GM12878 (cell line): Measurements from ENCODE around the gene ERG. TPM values are rescaled to one million over a fixed set of nuclear protein-coding genes. Genes with fewer than 3 reads are reported as not detected.

Source experiments
- ATAC-seq: fragments of 200-7000 bp; cut with Tn5 transposase; 3 replicates; pipeline ENCODE4 v1.9.1; 2020; ENCODE audit warnings: mild to moderate bottlenecking, moderate library complexity
- BruUV-seq: library from RNA; stranded (reverse); fragments of 400-500 nt; replicated peaks from 2 replicates; lab custom pipeline; 2021; lab: Mats Ljungman, UMichigan
- CTCF ChIA-PET: fragments of 300-600 bp; sonication (Branson Sonifier 250); formaldehyde crosslinking; extraction: SDS; loops from one replicate; lab custom pipeline; 2021; ENCODE audit warnings: inconsistent platforms; lab: Yijun Ruan, JAX
- POLR2A ChIA-PET: fragments of 350-600 bp; formaldehyde crosslinking; extraction: SDS; loops from one replicate; lab custom pipeline; 2021; ENCODE audit warnings: inconsistent platforms; lab: Charles Lee
- RAD21 ChIA-PET: fragments of 300-600 bp; sonication (Branson Sonifier 250); formaldehyde crosslinking; loops from one replicate; lab custom pipeline; 2023; ENCODE audit warnings: antibody characterized with exemption; ENCODE audit not compliant: unreplicated experiment; lab: Charles Lee
- SMC1A ChIA-PET: fragments of 300-600 bp; sonication (Branson Sonifier 250); formaldehyde crosslinking; loops from one replicate; lab custom pipeline; 2023; ENCODE audit not compliant: unreplicated experiment, uncharacterized antibody; lab: Charles Lee
- DNase-seq: peaks from one replicate; pipeline ENCODE4 v3.0.0-alpha.2; 2011; ENCODE audit warnings: low read depth, low spot score
- FAIRE-seq: peaks from 3 replicates; lab custom pipeline; 2011; peaks lifted over from hg19 to GRCh38; lab: Jason Lieb, UNC
- H2AFZ ChIP-seq: 2 replicates; pipeline ENCODE4 v1.6.0; 2011; ENCODE audit warnings: low read depth, low read length, control low read depth; ENCODE audit not compliant: control insufficient read depth
- H3K27ac ChIP-seq: 2 replicates; pipeline ENCODE4 v1.5.1; 2011; ENCODE audit warnings: control low read depth; ENCODE audit not compliant: control insufficient read depth, insufficient read depth
- H3K27me3 ChIP-seq, 2 experiments: replicated peaks in 1 of 2; 2 replicates each; pipeline versions ENCODE4 v1.6.0 to v1.6.1; 2011; ENCODE audit warnings: low read length in 1 of 2; ENCODE audit not compliant: control insufficient read depth in 2 of 2, insufficient read depth in 2 of 2
- H3K36me3 ChIP-seq, 2 experiments: 2 replicates each; pipeline ENCODE4 v1.5.1; 2011; ENCODE audit warnings: low read length in 1 of 2; ENCODE audit not compliant: control insufficient read depth in 2 of 2, insufficient read depth in 2 of 2
- H3K4me1 ChIP-seq: 2 replicates; pipeline ENCODE4 v1.6.1; 2011; ENCODE audit warnings: mild to moderate bottlenecking, low read length, moderate library complexity, mixed read lengths; ENCODE audit not compliant: control insufficient read depth, insufficient read depth
- H3K4me2 ChIP-seq: 2 replicates; pipeline ENCODE4 v1.6.0; 2011; ENCODE audit warnings: control low read depth; ENCODE audit not compliant: control insufficient read depth, insufficient read depth
- H3K4me3 ChIP-seq: fragments of 200-600 bp; sonication (generic); 2 replicates; pipeline ENCODE4 v1.5.1; 2016
- H3K79me2 ChIP-seq: 2 replicates; pipeline ENCODE4 v1.6.0; 2011; ENCODE audit warnings: low read length; ENCODE audit not compliant: control insufficient read depth, insufficient read depth
- H3K9ac ChIP-seq: 2 replicates; pipeline ENCODE4 v1.8.0; 2011; ENCODE audit warnings: low read length, control low read depth, mixed read lengths; ENCODE audit not compliant: control insufficient read depth, insufficient read depth
- H3K9me3 ChIP-seq: replicated peaks from 3 replicates; pipeline ENCODE4 v1.5.1; 2011; ENCODE audit warnings: mild to moderate bottlenecking, low read length; ENCODE audit not compliant: control insufficient read depth, insufficient read depth
- H4K20me1 ChIP-seq: 2 replicates; pipeline ENCODE4 v1.6.0; 2011; ENCODE audit not compliant: control insufficient read depth, insufficient read depth
- ATF2 ChIP-seq: IDR thresholded peaks from 2 replicates; pipeline ENCODE4 v1.6.1; 2012; ENCODE audit warnings: low read length, inconsistent platforms
- E2F4 ChIP-seq: IDR thresholded peaks from 2 replicates; pipeline ENCODE4 v1.6.1; 2012; ENCODE audit warnings: low read depth, low read length, improper control_type of control experiment
- MXI1 ChIP-seq: fragments of 150-350 bp; IDR thresholded peaks from 2 replicates; pipeline ENCODE4 v1.6.1; 2011; ENCODE audit warnings: low read depth, mild to moderate bottlenecking, inconsistent platforms, low read length, improper control_type of control experiment
- SMAD5 ChIP-seq: IDR thresholded peaks from 2 replicates; pipeline ENCODE4 v1.6.1; 2016; ENCODE audit warnings: antibody characterized with exemption, low read depth
- SMC3 ChIP-seq: IDR thresholded peaks from 2 replicates; pipeline ENCODE4 v1.6.1; 2011; ENCODE audit warnings: low read length, improper control_type of control experiment, borderline replicate concordance
- SREBF2 ChIP-seq: IDR thresholded peaks from 2 replicates; pipeline ENCODE4 v1.6.1; 2012; ENCODE audit warnings: mild to moderate bottlenecking, low read length
- SUPT20H ChIP-seq: IDR thresholded peaks from 2 replicates; pipeline ENCODE4 v1.6.1; 2011; ENCODE audit warnings: low read depth, mild to moderate bottlenecking, low read length, moderate library complexity, borderline replicate concordance; ENCODE audit not compliant: control insufficient read depth
- ZNF592 ChIP-seq: fragments of 450-650 bp; IDR thresholded peaks from 2 replicates; pipeline ENCODE4 v1.6.1; 2017; ENCODE audit warnings: mild to moderate bottlenecking, moderate library complexity
- ZNF687 ChIP-seq: fragments of 450-650 bp; IDR thresholded peaks from 2 replicates; pipeline ENCODE4 v1.6.1; 2017; ENCODE audit warnings: mild to moderate bottlenecking, moderate library complexity
- ZZZ3 ChIP-seq: IDR thresholded peaks from 2 replicates; pipeline ENCODE4 v1.6.1; 2011; ENCODE audit warnings: low read depth; ENCODE audit not compliant: control insufficient read depth, insufficient read length
- WGBS: methylation state at CpG from one replicate; pipeline ENCODE4 v1.1.6; 2016; ENCODE audit warnings: low lambda C conversion rate; ENCODE audit not compliant: insufficient replicate concordance, insufficient coverage; ENCODE audit errors: missing lambda C conversion rate; 5-methylcytosine and 5-hydroxymethylcytosine counted together
- in situ Hi-C: fragments of 300-500 bp; cut with MboI; formaldehyde crosslinking; loops from 9 replicates; pipeline ENCODE4 v1.14.3; 2018; ENCODE audit warnings: mixed read lengths
- intact Hi-C: fragments of 100-400 bp; cut with micrococcal nuclease; formaldehyde crosslinking; loops from one replicate; pipeline ENCODE4 v1.14.2; 2022; ENCODE audit not compliant: unreplicated experiment
- polyA plus RNA-seq, 11 experiments: library from polyadenylated mRNA; depleted of rRNA in 4 of 11; unstranded in 6 of 11; stranded (reverse) in 5 of 11; fragments of >200 nt; fragmentation: Nextera tagmentation in 4 of 11; fragmentation: Illumina TruSeq in 1 of 11; extraction: Ambion mirVana in 4 of 11; extraction: Trizol in 1 of 11; gene quantifications; 1 replicate in 1 of 11; 2 replicates in 10 of 11; pipeline versions ENCODE4 v1.2.1 to v1.2.3, GENCODE V29; 2011 to 2016; ENCODE audit warnings: inconsistent platforms in 2 of 11, missing spikeins in 2 of 11, low read depth in 1 of 11
- total RNA-seq, 4 experiments: library from RNA; depleted of rRNA in 3 of 4; stranded (reverse); fragments of >200 nt in 3 of 4; fragmentation: Illumina TruSeq in 1 of 4; extraction: Trizol in 1 of 4; gene quantifications; 2 replicates each; pipeline versions ENCODE4 v1.2.1 to v1.2.3, GENCODE V29; 2013 to 2021

The ERG gene
- total and polyA plus RNA-seq, 10 of the 15 experiments (the other 5 are each of a cell fraction or from before 2014, with no cell fraction given): not detected

GRCh38 chr21:38440746-38441145 is 57.5 kb downstream of the ERG start (continued):
- no peak for TF ChIP-seq SMAD5

GRCh38 chr21:38439957-38440356 is 58.3 kb downstream of the ERG start:
- POLR2A ChIA-PET: no interaction called here
- no peaks in the 10 kb centered on the region for H3K27me3 ChIP-seq
- FAIRE-seq (no peak), ATAC-seq (no peak), DNase-seq (no peak)
- H3K4me1 ChIP-seq: no peaks in the 10 kb centered on the region
- no peaks in the 10 kb centered on the region for H4K20me1 ChIP-seq
- SMC1A ChIA-PET: interaction anchor here (1.6 kb wide), 1 partner anchor 30 kb away, joined by 4 read pairs; no protein-coding TSS in a partner anchor
- no peak overlapping the region for H3K9ac ChIP-seq
- no peak overlapping the region for H3K27ac ChIP-seq
- H3K9me3 ChIP-seq: no peaks in the 10 kb centered on the region
- WGBS: 0% methylated on average over 5 of the region's 5 CpGs
- H3K4me3 ChIP-seq: no peak overlapping the region
- intact Hi-C loops (no loop called here), in situ Hi-C loops (no loop called here)
- no peaks in the 10 kb centered on the region for H3K36me3 ChIP-seq
- no peak overlapping the region for H3K4me2 ChIP-seq
- RAD21 ChIA-PET: no interaction called here
- CTCF ChIA-PET: no interaction called here
- no TSS peak for BruUV-seq
- TF ChIP-seq SMC3: no peak
- TF ChIP-seq SREBF2: no peak
- no peak for TF ChIP-seq SUPT20H
- no peak for TF ChIP-seq ZNF687
- TF ChIP-seq MXI1: no peak
- no peak for TF ChIP-seq E2F4
- TF ChIP-seq ZNF592: no peak
- no peak for TF ChIP-seq ZZZ3
- no peak for TF ChIP-seq ATF2
- no peak overlapping the region for H2AFZ ChIP-seq
- H3K79me2 ChIP-seq: no peaks in the 10 kb centered on the region
